Measurements from ENCODE around the gene CCR3.

The CCR3 gene

DNA sequence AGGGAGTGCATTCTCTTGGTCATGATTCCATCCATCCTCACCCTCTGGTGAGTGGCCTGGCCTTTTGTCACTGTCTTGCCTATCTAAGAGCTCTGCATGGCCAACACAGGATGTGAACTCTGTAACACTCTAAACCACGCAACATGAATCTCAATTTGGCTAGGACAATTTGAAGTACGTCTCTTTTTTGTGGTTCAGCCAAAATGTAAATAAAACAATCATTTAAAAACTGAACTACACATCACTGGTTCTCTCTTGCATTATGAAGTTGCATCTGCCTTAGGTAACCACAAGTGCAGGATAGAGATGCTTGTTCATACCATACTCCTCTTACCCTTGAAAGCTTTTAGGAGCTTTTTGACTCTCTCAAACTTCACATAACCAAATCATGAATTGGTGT is 27.3 kb downstream of the CCR3 start:
- Histone ChIP-seq H3K36me3 (ENCODE audit: control insufficient read depth in 1 of 2, insufficient read depth in 2 of 2, low read length in 2 of 2) (no peaks in the 10 kb centered on the region), H3K9me3 (ENCODE audit: control insufficient read depth in 1 of 2, low read length in 2 of 2) (no peaks in the 10 kb centered on the region), H3K27ac (ENCODE audit: low read depth, low read length) (no peak overlapping the region), H3K4me3 (ENCODE audit: low read depth in 1 of 2, low read length in 2 of 2) (no peak overlapping the region), H3K9ac (ENCODE audit: low read depth in 1 of 2, low read length in 2 of 2) (no peak overlapping the region), H3K4me1 (ENCODE audit: control insufficient read depth in 1 of 2, insufficient read depth in 2 of 2, low read length in 2 of 2) (no peaks in the 10 kb centered on the region), H3K27me3 (ENCODE audit: control insufficient read depth in 1 of 2, insufficient read depth in 2 of 2, low read length in 2 of 2) (no peaks in the 10 kb centered on the region)

DNA sequence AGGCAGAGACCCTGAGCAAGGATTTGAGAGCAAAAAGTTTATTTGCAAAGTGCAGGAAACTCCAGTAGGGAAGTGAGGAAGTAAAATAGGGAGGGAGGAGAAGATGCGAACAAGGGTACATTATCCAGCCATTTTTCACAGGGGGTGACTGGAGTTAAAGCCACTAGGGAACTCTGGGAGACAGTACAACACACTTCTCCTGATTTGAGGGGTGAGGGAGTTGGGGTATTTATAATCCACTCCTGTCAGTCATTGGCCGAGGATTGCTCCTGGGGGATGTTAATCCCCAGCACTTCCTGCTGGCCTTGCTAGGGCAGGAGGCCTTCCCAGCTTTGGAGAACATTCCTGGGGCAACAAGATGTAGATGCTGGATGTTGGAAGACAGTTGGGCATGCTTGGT is 28.2 kb downstream of the CCR3 start:
- Histone ChIP-seq H3K9me3 (ENCODE audit: control insufficient read depth in 1 of 2, low read length in 2 of 2) (no peaks in the 10 kb centered on the region), H3K27ac (ENCODE audit: low read depth, low read length) (no peak overlapping the region), H3K4me3 (ENCODE audit: low read depth in 1 of 2, low read length in 2 of 2) (no peak overlapping the region), H3K27me3 (ENCODE audit: control insufficient read depth in 1 of 2, insufficient read depth in 2 of 2, low read length in 2 of 2) (no peaks in the 10 kb centered on the region), H3K9ac (ENCODE audit: low read depth in 1 of 2, low read length in 2 of 2) (no peak overlapping the region), H3K36me3 (ENCODE audit: control insufficient read depth in 1 of 2, insufficient read depth in 2 of 2, low read length in 2 of 2) (no peaks in the 10 kb centered on the region), H3K4me1 (ENCODE audit: control insufficient read depth in 1 of 2, insufficient read depth in 2 of 2, low read length in 2 of 2) (no peaks in the 10 kb centered on the region)

DNA sequence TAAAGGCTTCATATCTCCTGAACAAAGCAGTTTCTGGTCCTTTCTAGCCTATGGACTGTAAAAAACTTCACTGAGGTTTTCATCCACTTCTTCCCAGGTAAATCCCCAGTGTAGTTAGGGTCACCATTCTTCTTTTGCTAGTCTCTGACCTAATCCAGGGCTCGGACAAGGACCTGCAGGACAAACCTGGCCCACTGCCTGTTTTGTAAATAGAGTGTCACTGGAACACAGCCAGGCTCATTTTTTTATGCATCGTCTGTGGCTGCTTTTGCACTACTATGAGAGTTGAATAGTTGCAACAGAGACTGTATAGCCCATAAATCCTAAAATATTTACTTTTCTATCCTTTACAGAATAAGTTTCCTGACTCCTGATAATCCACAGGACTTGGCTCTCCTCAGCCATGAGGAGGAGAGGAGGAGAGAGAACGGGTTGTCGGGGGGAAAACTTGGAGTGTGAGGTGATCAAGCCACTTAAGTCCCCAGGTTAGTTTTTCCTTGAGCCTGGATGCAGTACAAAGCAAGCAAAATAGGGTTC is 29.0 kb downstream of the CCR3 start:
- H3K27ac ChIP-seq (ENCODE audit: low read depth, low read length), result no peak overlapping the region
- H3K4me1 ChIP-seq (ENCODE audit: control insufficient read depth in 1 of 2, insufficient read depth in 2 of 2, low read length in 2 of 2), result no peaks in the 10 kb centered on the region
- no peak overlapping the region for H3K9ac ChIP-seq (ENCODE audit: low read depth in 1 of 2, low read length in 2 of 2)
- no peaks in the 10 kb centered on the region for H3K9me3 ChIP-seq (ENCODE audit: control insufficient read depth in 1 of 2, low read length in 2 of 2)
- no peaks in the 10 kb centered on the region for H3K27me3 ChIP-seq (ENCODE audit: control insufficient read depth in 1 of 2, insufficient read depth in 2 of 2, low read length in 2 of 2)
- H3K36me3 ChIP-seq (ENCODE audit: control insufficient read depth in 1 of 2, insufficient read depth in 2 of 2, low read length in 2 of 2), result no peaks in the 10 kb centered on the region
- no peak overlapping the region for H3K4me3 ChIP-seq (ENCODE audit: low read depth in 1 of 2, low read length in 2 of 2)

DNA sequence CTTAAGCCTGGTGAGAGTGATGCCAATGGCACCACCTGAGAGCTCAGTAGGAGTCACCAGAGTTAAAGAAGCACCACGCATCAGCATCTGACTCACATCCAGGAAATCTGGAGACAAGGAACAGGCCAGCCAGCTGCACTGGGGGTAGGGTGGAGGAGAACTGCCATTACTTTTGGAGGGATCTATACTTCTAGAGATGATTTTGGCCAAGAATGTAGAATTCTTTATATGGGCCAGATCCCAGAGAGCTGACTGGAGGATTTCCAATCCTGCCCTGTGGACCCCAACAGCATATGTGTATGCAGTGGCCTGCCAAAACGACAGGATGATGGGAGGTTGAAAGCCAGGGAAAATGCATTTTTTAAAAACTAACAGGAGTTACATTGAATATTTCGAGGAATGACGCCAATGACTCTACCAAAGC is 29.8 kb downstream of the CCR3 start:
- H3K9ac ChIP-seq (ENCODE audit: low read depth in 1 of 2, low read length in 2 of 2), result no peak overlapping the region
- no peaks in the 10 kb centered on the region for H3K27me3 ChIP-seq (ENCODE audit: control insufficient read depth in 1 of 2, insufficient read depth in 2 of 2, low read length in 2 of 2)
- H3K4me1 ChIP-seq (ENCODE audit: control insufficient read depth in 1 of 2, insufficient read depth in 2 of 2, low read length in 2 of 2), result peaks cover 0 to 5% of the 10 kb centered on the region in 2 donors
- H3K9me3 ChIP-seq (ENCODE audit: control insufficient read depth in 1 of 2, low read length in 2 of 2), result no peaks in the 10 kb centered on the region
- H3K36me3 ChIP-seq (ENCODE audit: control insufficient read depth in 1 of 2, insufficient read depth in 2 of 2, low read length in 2 of 2), result no peaks in the 10 kb centered on the region
- H3K4me3 ChIP-seq (ENCODE audit: low read depth in 1 of 2, low read length in 2 of 2), result no peak overlapping the region
- no peak overlapping the region for H3K27ac ChIP-seq (ENCODE audit: low read depth, low read length)

DNA sequence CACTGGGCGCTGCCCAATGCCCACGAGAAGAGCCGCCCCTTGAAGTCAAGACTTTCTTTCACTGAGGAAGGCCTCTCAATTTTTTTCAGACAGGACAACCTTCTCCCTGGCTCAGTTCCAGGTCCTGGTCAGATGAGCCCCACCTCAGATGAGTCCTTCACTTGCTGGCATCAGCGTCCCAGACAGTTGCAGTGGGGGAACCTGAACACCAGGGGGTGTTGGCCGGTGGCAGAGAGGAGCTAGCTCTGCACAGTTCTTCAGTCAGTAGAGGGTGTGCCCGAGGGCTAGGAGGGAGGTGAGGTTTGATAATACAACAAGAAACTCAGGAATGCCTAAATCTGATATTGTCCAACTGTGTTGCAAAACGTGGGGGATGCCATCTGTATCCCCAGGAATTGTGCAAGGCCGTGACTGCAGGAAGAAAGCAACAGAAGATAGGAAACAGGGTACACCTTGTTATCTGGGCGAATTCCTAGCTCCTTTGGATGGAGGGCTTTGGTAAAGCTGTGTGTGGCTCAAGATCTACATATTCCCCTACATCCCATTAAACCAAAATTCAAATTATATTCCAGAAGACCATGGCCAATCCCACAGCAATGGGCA is 34.3 kb downstream of the CCR3 start:
- Histone ChIP-seq H3K9ac (ENCODE audit: low read depth in 1 of 2, low read length in 2 of 2) (no peak overlapping the region), H3K36me3 (ENCODE audit: control insufficient read depth in 1 of 2, insufficient read depth in 2 of 2, low read length in 2 of 2) (no peaks in the 10 kb centered on the region), H3K4me3 (ENCODE audit: low read depth in 1 of 2, low read length in 2 of 2) (no peak overlapping the region), H3K9me3 (ENCODE audit: control insufficient read depth in 1 of 2, low read length in 2 of 2) (peaks cover 0 to 5% of the 10 kb centered on the region in 2 donors), H3K27me3 (ENCODE audit: control insufficient read depth in 1 of 2, insufficient read depth in 2 of 2, low read length in 2 of 2) (no peaks in the 10 kb centered on the region), H3K27ac (ENCODE audit: low read depth, low read length) (no peak overlapping the region), H3K4me1 (ENCODE audit: control insufficient read depth in 1 of 2, insufficient read depth in 2 of 2, low read length in 2 of 2) (peaks cover 0 to 31% of the 10 kb centered on the region in 2 donors)

DNA sequence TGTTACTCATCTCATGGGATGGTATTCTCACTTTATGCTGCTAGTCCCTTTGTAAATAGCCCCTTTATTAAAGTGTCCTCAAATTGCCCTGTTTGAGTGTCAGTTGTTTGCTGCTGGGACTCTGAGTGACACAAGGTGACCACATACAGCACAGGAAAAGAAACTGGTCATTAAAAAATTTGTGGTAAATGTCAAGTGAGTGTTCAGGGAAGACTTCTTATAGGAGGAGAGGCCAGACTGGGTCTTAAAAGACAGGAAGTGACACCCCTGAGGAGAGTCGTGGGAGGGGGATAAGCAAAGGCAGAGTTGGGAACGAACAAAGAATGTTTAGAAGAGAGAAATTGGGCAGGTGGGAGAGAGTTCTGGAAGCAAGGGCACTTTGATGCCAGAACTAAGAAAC is 35.2 kb downstream of the CCR3 start:
- Histone ChIP-seq H3K36me3 (ENCODE audit: control insufficient read depth in 1 of 2, insufficient read depth in 2 of 2, low read length in 2 of 2) (no peaks in the 10 kb centered on the region), H3K27me3 (ENCODE audit: control insufficient read depth in 1 of 2, insufficient read depth in 2 of 2, low read length in 2 of 2) (no peaks in the 10 kb centered on the region), H3K27ac (ENCODE audit: low read depth, low read length) (no peak overlapping the region)

DNA sequence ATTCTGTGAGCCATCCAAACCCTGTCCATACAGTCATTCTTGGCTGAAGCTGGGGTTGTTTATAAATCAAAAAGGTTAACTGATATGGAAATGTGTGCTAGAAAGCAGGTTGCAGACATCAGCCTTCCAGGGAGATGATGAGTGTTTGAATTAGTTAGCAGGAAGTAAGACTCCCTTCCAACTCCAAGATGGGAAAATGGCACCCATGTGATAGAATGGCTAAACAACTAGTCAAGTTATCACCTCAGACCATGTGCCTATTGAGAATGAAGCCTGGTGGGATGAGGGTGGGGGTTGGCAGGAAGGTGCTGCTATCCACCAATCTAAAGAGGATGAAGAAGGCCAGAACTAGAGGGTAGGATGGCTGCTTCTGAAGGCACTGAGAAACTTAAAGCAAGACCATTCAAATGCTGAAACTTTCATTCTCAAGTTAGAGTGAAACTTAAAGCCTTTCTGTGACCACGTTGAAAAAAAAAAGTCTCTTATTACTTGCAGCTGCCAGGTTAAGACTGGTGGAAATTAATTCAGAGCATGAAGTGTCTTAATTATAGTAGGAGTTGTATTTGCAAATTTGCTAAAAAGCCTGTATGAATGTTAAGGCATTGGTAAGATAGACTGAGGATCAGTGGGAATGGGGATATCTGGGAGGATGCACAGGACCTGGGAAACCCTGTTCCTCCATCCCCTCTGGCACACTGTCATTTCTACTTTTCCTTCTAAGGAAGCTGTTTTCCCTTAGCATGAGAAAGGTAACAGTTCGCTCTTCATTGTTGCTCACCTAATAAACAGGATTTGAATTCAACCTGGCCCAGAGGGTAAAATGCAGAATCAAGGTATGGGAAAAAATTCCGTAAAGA is 36.8 kb downstream of the CCR3 start:
- Histone ChIP-seq H3K36me3 (ENCODE audit: control insufficient read depth in 1 of 2, insufficient read depth in 2 of 2, low read length in 2 of 2) (no peaks in the 10 kb centered on the region), H3K4me1 (ENCODE audit: control insufficient read depth in 1 of 2, insufficient read depth in 2 of 2, low read length in 2 of 2) (peaks cover 3 to 39% of the 10 kb centered on the region in 2 donors), H3K27me3 (ENCODE audit: control insufficient read depth in 1 of 2, insufficient read depth in 2 of 2, low read length in 2 of 2) (no peaks in the 10 kb centered on the region), H3K9me3 (ENCODE audit: control insufficient read depth in 1 of 2, low read length in 2 of 2) (peaks cover 0 to 5% of the 10 kb centered on the region in 2 donors), H3K27ac (ENCODE audit: low read depth, low read length) (no peak overlapping the region), H3K4me3 (ENCODE audit: low read depth in 1 of 2, low read length in 2 of 2) (no peak overlapping the region), H3K9ac (ENCODE audit: low read depth in 1 of 2, low read length in 2 of 2) (no peak overlapping the region)

More for the DNA sequence above, 35.2 kb downstream of the CCR3 start:
- Histone ChIP-seq H3K9ac (ENCODE audit: low read depth in 1 of 2, low read length in 2 of 2) (no peak overlapping the region), H3K9me3 (ENCODE audit: control insufficient read depth in 1 of 2, low read length in 2 of 2) (peaks cover 0 to 5% of the 10 kb centered on the region in 2 donors), H3K4me1 (ENCODE audit: control insufficient read depth in 1 of 2, insufficient read depth in 2 of 2, low read length in 2 of 2) (peaks cover 0 to 32% of the 10 kb centered on the region in 2 donors), H3K4me3 (ENCODE audit: low read depth in 1 of 2, low read length in 2 of 2) (no peak overlapping the region)

DNA sequence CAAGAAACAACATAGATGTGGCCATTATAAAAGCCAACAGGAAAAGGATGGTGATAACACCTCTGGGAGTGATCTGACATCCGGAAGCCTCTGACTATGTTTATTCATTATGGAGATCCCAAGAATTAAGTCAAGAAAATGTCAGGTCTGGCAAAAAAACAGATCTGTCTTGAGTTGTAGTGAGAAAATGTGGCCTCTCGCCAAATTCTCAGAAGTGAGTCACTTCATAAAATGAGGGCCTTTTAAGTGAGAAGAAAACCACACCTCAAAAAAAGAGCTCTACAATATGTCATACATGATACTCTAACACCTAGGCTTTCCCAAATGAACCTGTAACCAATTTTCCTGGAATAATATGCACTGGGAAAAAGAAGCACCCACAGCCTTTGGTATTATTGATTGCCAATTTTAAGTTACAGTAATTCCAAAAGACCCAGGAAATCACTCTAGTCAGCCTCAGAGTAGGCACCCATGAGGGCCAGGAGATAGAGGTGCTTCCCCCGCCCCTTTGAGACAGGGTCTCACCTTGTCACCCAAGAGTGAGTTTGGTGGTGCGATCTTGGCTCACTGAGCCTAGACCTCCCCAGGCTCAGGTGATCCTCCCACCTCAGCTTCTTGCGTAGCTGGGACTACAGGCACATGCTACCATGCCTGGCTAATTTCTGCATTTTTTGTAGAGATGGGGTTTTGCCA is 38.0 kb downstream of the CCR3 start:
- no peak overlapping the region for H3K9ac ChIP-seq (ENCODE audit: low read depth in 1 of 2, low read length in 2 of 2)
- no peak overlapping the region for H3K4me3 ChIP-seq (ENCODE audit: low read depth in 1 of 2, low read length in 2 of 2)
- H3K27ac ChIP-seq (ENCODE audit: low read depth, low read length), result no peak overlapping the region
- peaks cover 6 to 39% of the 10 kb centered on the region in 2 donors for H3K4me1 ChIP-seq (ENCODE audit: control insufficient read depth in 1 of 2, insufficient read depth in 2 of 2, low read length in 2 of 2)
- H3K27me3 ChIP-seq (ENCODE audit: control insufficient read depth in 1 of 2, insufficient read depth in 2 of 2, low read length in 2 of 2), result no peaks in the 10 kb centered on the region
- no peaks in the 10 kb centered on the region for H3K36me3 ChIP-seq (ENCODE audit: control insufficient read depth in 1 of 2, insufficient read depth in 2 of 2, low read length in 2 of 2)
- peaks cover 0 to 5% of the 10 kb centered on the region in 2 donors for H3K9me3 ChIP-seq (ENCODE audit: control insufficient read depth in 1 of 2, low read length in 2 of 2)

DNA sequence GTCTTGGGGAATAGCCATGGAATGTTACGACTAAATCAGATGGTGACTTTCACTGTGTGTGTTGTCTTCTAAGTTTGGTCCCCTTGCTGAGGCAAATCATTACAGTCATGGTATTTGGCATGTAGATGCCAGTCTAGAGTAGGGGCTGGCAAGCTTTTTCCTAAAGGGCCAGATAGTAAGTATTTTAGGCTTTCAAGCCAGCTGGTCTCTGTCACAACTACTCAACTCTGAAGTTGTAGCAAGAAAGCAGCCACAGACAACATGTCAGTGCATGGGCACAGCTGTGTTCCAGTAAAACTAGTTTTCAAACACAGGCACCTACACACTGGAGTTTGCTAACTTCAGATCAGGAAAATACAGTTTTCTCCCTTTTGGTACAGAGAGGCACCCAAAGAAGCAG is 39.3 kb downstream of the CCR3 start:
- Histone ChIP-seq H3K27me3 (ENCODE audit: control insufficient read depth in 1 of 2, insufficient read depth in 2 of 2, low read length in 2 of 2) (no peaks in the 10 kb centered on the region), H3K27ac (ENCODE audit: low read depth, low read length) (no peak overlapping the region), H3K9ac (ENCODE audit: low read depth in 1 of 2, low read length in 2 of 2) (no peak overlapping the region), H3K4me1 (ENCODE audit: control insufficient read depth in 1 of 2, insufficient read depth in 2 of 2, low read length in 2 of 2) (peaks cover 9 to 39% of the 10 kb centered on the region in 2 donors), H3K9me3 (ENCODE audit: control insufficient read depth in 1 of 2, low read length in 2 of 2) (peaks cover 0 to 5% of the 10 kb centered on the region in 2 donors), H3K36me3 (ENCODE audit: control insufficient read depth in 1 of 2, insufficient read depth in 2 of 2, low read length in 2 of 2) (no peaks in the 10 kb centered on the region), H3K4me3 (ENCODE audit: low read depth in 1 of 2, low read length in 2 of 2) (no peak overlapping the region)

DNA sequence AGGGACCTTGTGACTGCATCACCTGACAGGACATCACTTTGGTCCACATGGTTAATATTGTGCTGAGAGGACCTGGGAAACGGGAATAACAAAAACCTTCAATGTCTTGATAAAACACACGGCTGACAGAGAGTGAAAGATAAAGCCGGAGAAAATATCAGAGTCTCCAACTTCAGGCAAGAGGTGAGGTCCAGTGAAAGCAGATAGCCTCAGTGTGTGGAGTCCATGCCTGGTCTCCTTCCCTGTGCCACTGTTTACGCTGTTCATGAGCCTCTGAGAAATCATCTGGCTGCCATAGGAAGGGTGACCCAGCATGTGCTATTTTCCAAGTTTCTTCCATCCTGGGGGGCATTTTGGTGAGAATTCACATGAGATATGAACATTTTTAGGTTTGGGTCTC is 39.8 kb downstream of the CCR3 start:
- peaks cover 9 to 34% of the 10 kb centered on the region in 2 donors for H3K4me1 ChIP-seq (ENCODE audit: control insufficient read depth in 1 of 2, insufficient read depth in 2 of 2, low read length in 2 of 2)
- H3K9me3 ChIP-seq (ENCODE audit: control insufficient read depth in 1 of 2, low read length in 2 of 2), result peaks cover 0 to 5% of the 10 kb centered on the region in 2 donors
- H3K27ac ChIP-seq (ENCODE audit: low read depth, low read length), result no peak overlapping the region
- no peaks in the 10 kb centered on the region for H3K27me3 ChIP-seq (ENCODE audit: control insufficient read depth in 1 of 2, insufficient read depth in 2 of 2, low read length in 2 of 2)
- H3K36me3 ChIP-seq (ENCODE audit: control insufficient read depth in 1 of 2, insufficient read depth in 2 of 2, low read length in 2 of 2), result no peaks in the 10 kb centered on the region
- H3K9ac ChIP-seq (ENCODE audit: low read depth in 1 of 2, low read length in 2 of 2), result no peak overlapping the region
- no peak overlapping the region for H3K4me3 ChIP-seq (ENCODE audit: low read depth in 1 of 2, low read length in 2 of 2)
